GM23338 (cell line): Measurements from ENCODE around the gene HSD11B1L. TPM values are rescaled to one million over a fixed set of nuclear protein-coding genes. Genes with fewer than 3 reads are reported as not detected.

Source experiments
- ATAC-seq: fragments of 200-7000 bp; cut with Tn5 transposase; 3 replicates; pipeline ENCODE4 v1.9.1; 2020
- DNase-seq: peaks from one replicate; pipeline ENCODE4 v3.0.0-alpha.2; 2015; ENCODE audit warnings: low spot score
- H2AFZ ChIP-seq: fragments of 200-600 bp; sonication (generic); 2 replicates; pipeline ENCODE4 v1.8.0; 2016; ENCODE audit warnings: antibody characterized with exemption, mild to moderate bottlenecking, moderate library complexity
- H3F3A ChIP-seq: fragments of 200-600 bp; sonication (generic); replicated peaks from 2 replicates; pipeline ENCODE4 v1.8.0; 2017; ENCODE audit warnings: antibody characterized with exemption, mixed run types, low read depth
- H3K27ac ChIP-seq: fragments of 200-600 bp; sonication (generic); 2 replicates; pipeline ENCODE4 v1.6.1; 2016; ENCODE audit warnings: low read depth
- H3K27me3 ChIP-seq: fragments of 200-600 bp; sonication (generic); 2 replicates; pipeline ENCODE4 v1.8.0; 2016; ENCODE audit warnings: mild to moderate bottlenecking, mixed run types, moderate library complexity; ENCODE audit not compliant: insufficient read depth
- H3K36me3 ChIP-seq: fragments of 200-600 bp; sonication (generic); 2 replicates; pipeline ENCODE4 v1.8.0; 2016; ENCODE audit warnings: mild to moderate bottlenecking; ENCODE audit not compliant: insufficient read depth
- H3K4me1 ChIP-seq: fragments of 200-600 bp; sonication (generic); 2 replicates; pipeline ENCODE4 v1.8.0; 2016; ENCODE audit warnings: mild to moderate bottlenecking, moderate library complexity; ENCODE audit not compliant: insufficient read depth
- H3K4me2 ChIP-seq: fragments of 200-600 bp; sonication (generic); 2 replicates; pipeline ENCODE4 v1.7.1; 2017; ENCODE audit warnings: mixed run types
- H3K4me3 ChIP-seq: fragments of 200-600 bp; sonication (generic); 2 replicates; pipeline ENCODE4 v1.6.1; 2016; ENCODE audit warnings: mixed run types
- H3K79me2 ChIP-seq: fragments of 200-600 bp; sonication (generic); replicated peaks from 2 replicates; pipeline ENCODE4 v1.8.0; 2017; ENCODE audit warnings: mild to moderate bottlenecking; ENCODE audit not compliant: insufficient read depth
- H3K9me2 ChIP-seq: fragments of 200-600 bp; sonication (generic); 2 replicates; pipeline ENCODE4 v1.8.0; 2017; ENCODE audit not compliant: insufficient read depth
- H4K20me1 ChIP-seq: fragments of 200-600 bp; sonication (generic); replicated peaks from 2 replicates; pipeline ENCODE4 v1.8.0; 2017; ENCODE audit warnings: mild to moderate bottlenecking; ENCODE audit not compliant: insufficient read depth
- H3K27ac Mint-ChIP-seq: 2 replicates; pipeline ENCODE4 v1.8.0; 2020; ENCODE audit warnings: inconsistent platforms, mild to moderate bottlenecking, moderate library complexity, mixed read lengths
- H3K27me3 Mint-ChIP-seq: 3 replicates; pipeline ENCODE4 v1.8.0; 2022; ENCODE audit warnings: low read depth, mild to moderate bottlenecking, moderate library complexity, mixed read lengths, inconsistent platforms; ENCODE audit not compliant: insufficient read depth, poor library complexity
- H3K36me3 Mint-ChIP-seq: 3 replicates; pipeline ENCODE4 v1.8.0; 2021; ENCODE audit warnings: low read depth, mild to moderate bottlenecking, inconsistent platforms, moderate library complexity, mixed read lengths
- H3K4me1 Mint-ChIP-seq: 3 replicates; pipeline ENCODE4 v1.8.0; 2020; ENCODE audit warnings: mild to moderate bottlenecking, inconsistent platforms, mixed read lengths
- H3K4me3 Mint-ChIP-seq: 3 replicates; pipeline ENCODE4 v1.8.0; 2021; ENCODE audit warnings: moderate library complexity, mild to moderate bottlenecking, inconsistent platforms, mixed read lengths
- H3K9me3 Mint-ChIP-seq: 3 replicates; pipeline ENCODE4 v1.8.0; 2020; ENCODE audit warnings: moderate library complexity, mild to moderate bottlenecking, inconsistent platforms, mixed read lengths
- CTCF ChIP-seq, 2 experiments: fragments of 200-600 bp in 1 of 2; sonication (generic) in 1 of 2; conservative IDR thresholded peaks; 2 replicates each; pipeline versions ENCODE4 v1.5.1 to v1.6.1; 2016 to 2017; ENCODE audit warnings: antibody characterized with exemption in 2 of 2, low read depth in 2 of 2, mild to moderate bottlenecking in 2 of 2, moderate library complexity in 1 of 2
- JUNB ChIP-seq: IDR thresholded peaks from one replicate; pipeline ENCODE4 v1.6.1; 2016; ENCODE audit warnings: antibody characterized with exemption; ENCODE audit not compliant: unreplicated experiment
- STAT1 ChIP-seq: IDR thresholded peaks from one replicate; pipeline ENCODE4 v1.6.1; 2016; ENCODE audit warnings: antibody characterized with exemption; ENCODE audit not compliant: unreplicated experiment
- ZNF114 ChIP-seq: fragments of 250-450 bp; sonication (Bioruptor Pico); IDR thresholded peaks from 2 replicates; pipeline ENCODE4 v1.5.0; 2020; ENCODE audit warnings: mild to moderate bottlenecking, moderate library complexity
- polyA plus RNA-seq: library from polyadenylated mRNA; unstranded; fragments of >200 nt; fragmentation: Nextera tagmentation; extraction: Ambion mirVana; gene quantifications from 2 replicates; pipeline ENCODE4 v1.2.1, GENCODE V29; 2016
- total RNA-seq: library from RNA; depleted of rRNA; stranded (reverse); fragments of >200 nt; shearing (Covaris generic); gene quantifications from 2 replicates; pipeline ENCODE4 v1.2.3, GENCODE V29; 2014
- TF ChIP-seq, protein P1 (sequence below): IDR thresholded peaks from one replicate; pipeline ENCODE4 v1.6.1; 2018; ENCODE audit warnings: antibody characterized with exemption; ENCODE audit not compliant: unreplicated experiment
- TF ChIP-seq, protein P2 (sequence below): fragments of 250-450 bp; sonication (Bioruptor Pico); IDR thresholded peaks from 2 replicates; pipeline ENCODE4 v1.5.0; 2020; ENCODE audit warnings: mild to moderate bottlenecking, moderate library complexity

HSD11B1L gene
- total and polyA plus RNA-seq, 2 experiments from 2014 or later: 12.9 to 18.4 TPM

DNA sequence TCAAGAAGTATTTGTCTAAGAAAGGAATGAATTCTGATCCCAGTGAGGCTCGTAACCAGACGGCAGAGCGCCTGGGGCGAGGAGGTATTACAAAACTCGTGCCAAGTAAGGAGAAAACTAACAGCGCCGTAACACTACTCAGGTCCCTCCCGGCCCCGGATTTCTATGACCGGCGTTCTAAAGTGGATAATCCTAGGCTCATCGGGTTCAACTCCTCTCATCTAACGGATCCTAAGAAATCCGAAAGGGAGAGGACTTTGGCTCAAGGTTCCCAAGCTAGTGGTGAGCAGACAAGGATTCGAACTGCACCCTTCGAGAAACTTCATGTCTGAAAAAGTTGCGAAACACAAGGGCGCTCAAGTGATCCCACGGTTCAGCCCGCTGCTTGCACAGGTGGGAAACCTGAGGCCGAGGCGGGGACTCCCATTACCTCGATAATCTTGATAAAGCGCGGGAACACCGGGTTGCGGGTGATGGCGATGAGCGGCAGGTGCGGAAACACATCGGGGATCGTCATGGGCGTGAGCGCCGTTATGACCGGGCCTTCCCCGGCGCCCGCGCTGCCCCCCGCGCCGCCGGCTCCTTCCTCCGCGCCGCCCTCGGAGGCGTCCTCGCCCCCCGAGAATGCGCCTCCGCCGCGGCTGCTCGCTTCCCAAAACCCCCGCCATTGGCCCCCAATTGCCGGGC lies 38.6 kb downstream of the HSD11B1L start:
- H3K4me2 ChIP-seq: peak overlapping the region; percentile 99
- H3K79me2 ChIP-seq: peaks cover 53% of the 10 kb centered on the region
- DNase-seq (peak; percentile 42), ATAC-seq (no peak)
- H3K27ac ChIP-seq: peak overlapping the region; percentile 89
- H3K4me3 Mint-ChIP-seq: peak overlapping the region; percentile 98
- 0 out of 2 replicates have a peak, but pooled peaks cover 5% of the 10 kb centered on the region for H3F3A ChIP-seq
- H3K27me3 Mint-ChIP-seq: peaks cover 22% of the 10 kb centered on the region
- H4K20me1 ChIP-seq: peaks cover 24% of the 10 kb centered on the region
- H3K4me3 ChIP-seq: peak overlapping the region; percentile 88
- H3K36me3 Mint-ChIP-seq: peaks cover 33% of the 10 kb centered on the region
- H3K9me3 Mint-ChIP-seq: no peaks in the 10 kb centered on the region
- no peak for TF ChIP-seq STAT1
- peaks cover 8% of the 10 kb centered on the region for H3K4me1 ChIP-seq
- H3K27me3 ChIP-seq: no peaks in the 10 kb centered on the region
- H2AFZ ChIP-seq: no peak overlapping the region
- H3K27ac Mint-ChIP-seq: peak overlapping the region; percentile 99
- H3K4me1 Mint-ChIP-seq: peaks cover 15% of the 10 kb centered on the region
- H3K9me2 ChIP-seq: no peaks in the 10 kb centered on the region
- peaks cover 4% of the 10 kb centered on the region; the same call in 1 of the 2 replicates for H3K36me3 ChIP-seq

DNA sequence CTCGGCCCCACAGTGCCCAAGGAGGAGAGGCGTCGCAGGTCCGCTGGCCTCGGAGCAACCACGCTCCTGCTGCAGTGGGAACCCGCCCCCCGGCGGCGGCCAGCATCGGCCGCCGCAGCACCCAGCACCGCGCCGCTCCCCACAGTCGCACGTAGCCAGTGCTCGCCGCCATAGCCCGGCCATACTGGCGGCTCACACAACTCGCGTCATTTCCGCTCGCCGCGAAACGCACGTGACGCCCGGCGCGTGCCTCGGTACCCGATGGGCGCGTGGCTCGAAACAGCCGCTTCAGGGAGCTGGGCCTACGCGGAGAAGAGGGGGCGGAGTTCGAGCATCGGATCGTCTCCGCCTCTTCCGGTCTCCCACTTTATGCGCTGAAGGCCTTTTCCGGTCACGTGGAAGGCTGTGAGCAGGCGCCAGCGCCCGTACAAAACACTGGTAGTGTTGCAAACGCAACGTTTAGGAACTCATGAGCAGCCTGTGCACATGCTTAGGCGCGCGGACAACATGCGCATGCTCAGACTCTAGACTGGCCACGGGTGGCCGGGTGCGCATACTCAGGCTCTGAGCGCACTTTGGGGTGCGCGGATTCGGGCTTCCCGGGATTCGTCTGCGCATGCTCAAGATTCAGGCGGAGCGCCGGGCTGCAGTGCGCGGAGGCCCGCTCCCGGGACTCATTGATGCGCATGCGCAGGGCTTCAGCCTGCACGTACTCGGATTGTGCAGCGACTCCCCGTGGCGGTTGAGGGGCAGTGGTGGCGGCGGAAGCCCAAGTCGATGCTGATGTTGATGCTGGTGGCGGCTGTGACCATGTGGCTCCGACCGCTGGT lies 39.3 kb downstream of the HSD11B1L start, which contains the start of the genes CATSPERD and LONP1:
Gene CATSPERD (plus strand): TSS at position 677 of the 830 bp plus-strand sequence. CDS start 101 bp downstream, at position 778.
Gene LONP1 (minus strand): TSS at position 186 of the 830 bp plus-strand sequence. CDS start 14 bp downstream, at position 172.
- Histone ChIP-seq H3K79me2 (peaks cover 45% of the 10 kb centered on the region), H2AFZ (peak within 1 kb of the TSS; percentile 75; the same call in 1 of the 2 replicates), H3F3A (0 out of 2 replicates have a peak, but pooled peaks cover 5% of the 10 kb centered on the region), H3K9me2 (no peaks in the 10 kb centered on the region), H4K20me1 (peaks cover 24% of the 10 kb centered on the region), H3K36me3 (peaks cover 4% of the 10 kb centered on the region; the same call in 1 of the 2 replicates), H3K4me3 (peak within 1 kb of the TSS; percentile 88), H3K4me1 (peaks cover 8% of the 10 kb centered on the region), H3K27me3 (no peaks in the 10 kb centered on the region), H3K4me2 (peak within 1 kb of the TSS; percentile 99), H3K27ac (peak within 1 kb of the TSS; percentile 98)
- Mint-ChIP-seq H3K9me3 (no peaks in the 10 kb centered on the region), H3K27ac (peak within 1 kb of the TSS; percentile 99), H3K4me1 (peaks cover 15% of the 10 kb centered on the region), H3K27me3 (peaks cover 22% of the 10 kb centered on the region), H3K36me3 (peaks cover 32% of the 10 kb centered on the region), H3K4me3 (peak within 1 kb of the TSS; percentile 98)
- peak; percentile 99 for DNase-seq
- peak; percentile 93 for ATAC-seq
- TF ChIP-seq, protein P1, sequence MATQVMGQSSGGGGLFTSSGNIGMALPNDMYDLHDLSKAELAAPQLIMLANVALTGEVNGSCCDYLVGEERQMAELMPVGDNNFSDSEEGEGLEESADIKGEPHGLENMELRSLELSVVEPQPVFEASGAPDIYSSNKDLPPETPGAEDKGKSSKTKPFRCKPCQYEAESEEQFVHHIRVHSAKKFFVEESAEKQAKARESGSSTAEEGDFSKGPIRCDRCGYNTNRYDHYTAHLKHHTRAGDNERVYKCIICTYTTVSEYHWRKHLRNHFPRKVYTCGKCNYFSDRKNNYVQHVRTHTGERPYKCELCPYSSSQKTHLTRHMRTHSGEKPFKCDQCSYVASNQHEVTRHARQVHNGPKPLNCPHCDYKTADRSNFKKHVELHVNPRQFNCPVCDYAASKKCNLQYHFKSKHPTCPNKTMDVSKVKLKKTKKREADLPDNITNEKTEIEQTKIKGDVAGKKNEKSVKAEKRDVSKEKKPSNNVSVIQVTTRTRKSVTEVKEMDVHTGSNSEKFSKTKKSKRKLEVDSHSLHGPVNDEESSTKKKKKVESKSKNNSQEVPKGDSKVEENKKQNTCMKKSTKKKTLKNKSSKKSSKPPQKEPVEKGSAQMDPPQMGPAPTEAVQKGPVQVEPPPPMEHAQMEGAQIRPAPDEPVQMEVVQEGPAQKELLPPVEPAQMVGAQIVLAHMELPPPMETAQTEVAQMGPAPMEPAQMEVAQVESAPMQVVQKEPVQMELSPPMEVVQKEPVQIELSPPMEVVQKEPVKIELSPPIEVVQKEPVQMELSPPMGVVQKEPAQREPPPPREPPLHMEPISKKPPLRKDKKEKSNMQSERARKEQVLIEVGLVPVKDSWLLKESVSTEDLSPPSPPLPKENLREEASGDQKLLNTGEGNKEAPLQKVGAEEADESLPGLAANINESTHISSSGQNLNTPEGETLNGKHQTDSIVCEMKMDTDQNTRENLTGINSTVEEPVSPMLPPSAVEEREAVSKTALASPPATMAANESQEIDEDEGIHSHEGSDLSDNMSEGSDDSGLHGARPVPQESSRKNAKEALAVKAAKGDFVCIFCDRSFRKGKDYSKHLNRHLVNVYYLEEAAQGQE: no peak
- TF ChIP-seq, protein P2, sequence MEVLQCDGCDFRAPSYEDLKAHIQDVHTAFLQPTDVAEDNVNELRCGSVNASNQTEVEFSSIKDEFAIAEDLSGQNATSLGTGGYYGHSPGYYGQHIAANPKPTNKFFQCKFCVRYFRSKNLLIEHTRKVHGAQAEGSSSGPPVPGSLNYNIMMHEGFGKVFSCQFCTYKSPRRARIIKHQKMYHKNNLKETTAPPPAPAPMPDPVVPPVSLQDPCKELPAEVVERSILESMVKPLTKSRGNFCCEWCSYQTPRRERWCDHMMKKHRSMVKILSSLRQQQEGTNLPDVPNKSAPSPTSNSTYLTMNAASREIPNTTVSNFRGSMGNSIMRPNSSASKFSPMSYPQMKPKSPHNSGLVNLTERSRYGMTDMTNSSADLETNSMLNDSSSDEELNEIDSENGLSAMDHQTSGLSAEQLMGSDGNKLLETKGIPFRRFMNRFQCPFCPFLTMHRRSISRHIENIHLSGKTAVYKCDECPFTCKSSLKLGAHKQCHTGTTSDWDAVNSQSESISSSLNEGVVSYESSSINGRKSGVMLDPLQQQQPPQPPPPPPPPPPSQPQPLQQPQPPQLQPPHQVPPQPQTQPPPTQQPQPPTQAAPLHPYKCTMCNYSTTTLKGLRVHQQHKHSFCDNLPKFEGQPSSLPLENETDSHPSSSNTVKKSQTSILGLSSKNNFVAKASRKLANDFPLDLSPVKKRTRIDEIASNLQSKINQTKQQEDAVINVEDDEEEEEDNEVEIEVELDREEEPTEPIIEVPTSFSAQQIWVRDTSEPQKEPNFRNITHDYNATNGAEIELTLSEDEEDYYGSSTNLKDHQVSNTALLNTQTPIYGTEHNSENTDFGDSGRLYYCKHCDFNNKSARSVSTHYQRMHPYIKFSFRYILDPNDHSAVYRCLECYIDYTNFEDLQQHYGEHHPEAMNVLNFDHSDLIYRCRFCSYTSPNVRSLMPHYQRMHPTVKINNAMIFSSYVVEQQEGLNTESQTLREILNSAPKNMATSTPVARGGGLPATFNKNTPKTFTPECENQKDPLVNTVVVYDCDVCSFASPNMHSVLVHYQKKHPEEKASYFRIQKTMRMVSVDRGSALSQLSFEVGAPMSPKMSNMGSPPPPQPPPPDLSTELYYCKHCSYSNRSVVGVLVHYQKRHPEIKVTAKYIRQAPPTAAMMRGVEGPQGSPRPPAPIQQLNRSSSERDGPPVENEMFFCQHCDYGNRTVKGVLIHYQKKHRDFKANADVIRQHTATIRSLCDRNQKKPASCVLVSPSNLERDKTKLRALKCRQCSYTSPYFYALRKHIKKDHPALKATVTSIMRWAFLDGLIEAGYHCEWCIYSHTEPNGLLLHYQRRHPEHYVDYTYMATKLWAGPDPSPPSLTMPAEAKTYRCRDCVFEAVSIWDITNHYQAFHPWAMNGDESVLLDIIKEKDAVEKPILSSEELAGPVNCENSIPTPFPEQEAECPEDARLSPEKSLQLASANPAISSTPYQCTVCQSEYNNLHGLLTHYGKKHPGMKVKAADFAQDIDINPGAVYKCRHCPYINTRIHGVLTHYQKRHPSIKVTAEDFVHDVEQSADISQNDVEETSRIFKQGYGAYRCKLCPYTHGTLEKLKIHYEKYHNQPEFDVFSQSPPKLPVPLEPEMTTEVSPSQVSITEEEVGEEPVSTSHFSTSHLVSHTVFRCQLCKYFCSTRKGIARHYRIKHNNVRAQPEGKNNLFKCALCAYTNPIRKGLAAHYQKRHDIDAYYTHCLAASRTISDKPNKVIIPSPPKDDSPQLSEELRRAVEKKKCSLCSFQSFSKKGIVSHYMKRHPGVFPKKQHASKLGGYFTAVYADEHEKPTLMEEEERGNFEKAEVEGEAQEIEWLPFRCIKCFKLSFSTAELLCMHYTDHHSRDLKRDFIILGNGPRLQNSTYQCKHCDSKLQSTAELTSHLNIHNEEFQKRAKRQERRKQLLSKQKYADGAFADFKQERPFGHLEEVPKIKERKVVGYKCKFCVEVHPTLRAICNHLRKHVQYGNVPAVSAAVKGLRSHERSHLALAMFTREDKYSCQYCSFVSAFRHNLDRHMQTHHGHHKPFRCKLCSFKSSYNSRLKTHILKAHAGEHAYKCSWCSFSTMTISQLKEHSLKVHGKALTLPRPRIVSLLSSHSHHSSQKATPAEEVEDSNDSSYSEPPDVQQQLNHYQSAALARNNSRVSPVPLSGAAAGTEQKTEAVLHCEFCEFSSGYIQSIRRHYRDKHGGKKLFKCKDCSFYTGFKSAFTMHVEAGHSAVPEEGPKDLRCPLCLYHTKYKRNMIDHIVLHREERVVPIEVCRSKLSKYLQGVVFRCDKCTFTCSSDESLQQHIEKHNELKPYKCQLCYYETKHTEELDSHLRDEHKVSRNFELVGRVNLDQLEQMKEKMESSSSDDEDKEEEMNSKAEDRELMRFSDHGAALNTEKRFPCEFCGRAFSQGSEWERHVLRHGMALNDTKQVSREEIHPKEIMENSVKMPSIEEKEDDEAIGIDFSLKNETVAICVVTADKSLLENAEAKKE (CRISPR knock-in tag): no peak
- TF ChIP-seq STAT1 (no peak), JUNB (no peak), CTCF (conservative IDR thresholded peaks at IDR 0.05; ENCODE audit: low read depth in 2 of 2) (peak; percentile 66 to 91), ZNF114 (CRISPR knock-in tag) (no peak)
